Raji (cell line): ENCODE measurements around the gene PTPRT.

ENCODE experiments used
- POLR2A ChIP-seq: IDR thresholded peaks from 2 replicates; pipeline ENCODE4 v1.6.1; 2011; ENCODE audit warnings: low read depth, low read length, control low read depth; ENCODE audit not compliant: insufficient read depth

PTPRT gene

DNA sequence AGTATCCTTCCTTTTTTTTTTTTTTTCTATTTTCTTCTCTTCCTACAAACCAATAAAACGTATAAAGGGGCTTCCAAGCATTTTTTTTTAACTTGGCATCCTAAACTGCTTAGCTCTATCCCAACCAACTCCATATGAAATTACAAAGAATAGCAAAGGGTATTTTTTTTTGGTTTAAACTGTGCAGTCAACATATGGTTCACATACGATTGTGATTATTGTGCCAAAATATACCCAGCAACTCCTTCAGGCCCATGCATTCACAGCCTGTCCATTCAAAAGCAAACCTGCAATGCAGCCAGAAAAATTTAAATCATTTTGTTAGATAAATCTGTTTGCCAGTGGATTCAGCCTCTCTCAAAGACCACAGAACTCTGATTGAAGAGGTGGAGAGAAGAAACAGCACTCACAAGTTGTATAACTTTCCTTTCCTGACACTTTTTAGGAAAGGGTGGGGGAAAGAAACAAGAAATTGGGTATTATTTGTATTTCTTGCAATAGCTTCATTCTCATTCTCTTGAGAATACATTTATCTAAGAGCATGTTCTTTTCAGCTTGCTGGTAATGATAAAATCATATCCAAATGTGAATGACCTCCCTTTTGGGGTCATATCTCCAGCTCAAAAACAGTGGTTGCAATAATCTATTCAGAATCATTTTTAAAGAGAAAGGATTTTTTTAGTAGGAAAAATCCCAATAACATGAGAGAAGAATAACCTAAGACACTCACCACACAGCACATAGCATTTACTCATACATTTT lies 870.3 kb downstream of the PTPRT start:
- no peak for TF ChIP-seq POLR2A

GRCh38 chr20:42313704-42314103 lies 876.0 kb downstream of the PTPRT start:
- TF ChIP-seq POLR2A = no peak

DNA sequence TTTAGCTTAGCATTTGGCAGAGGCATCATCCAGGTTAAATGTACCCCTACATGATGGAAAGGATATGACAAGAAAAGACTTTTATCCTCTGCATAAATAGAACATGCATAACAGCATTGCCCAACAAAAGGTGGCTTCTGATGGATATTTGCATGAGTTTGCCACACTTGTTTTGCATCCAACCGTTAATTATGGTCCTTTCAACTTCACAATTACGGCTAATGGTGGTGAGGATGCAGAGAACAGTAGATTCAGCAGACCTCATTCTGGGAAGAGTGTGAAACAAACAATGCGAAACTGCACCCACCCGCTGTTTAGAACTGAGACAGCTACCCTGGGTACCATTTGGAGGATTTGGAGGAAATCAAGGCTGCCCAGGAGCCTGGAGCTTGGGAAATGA lies 880.7 kb downstream of the PTPRT start:
- TF ChIP-seq POLR2A = no peak

- no peak for TF ChIP-seq POLR2A
These were observed 881.5 kb downstream of the PTPRT start for GRCh38 chr20:42308171-42308570.

GRCh38 chr20:42295592-42295991 lies 894.1 kb downstream of the PTPRT start:
- no peak for TF ChIP-seq POLR2A

DNA sequence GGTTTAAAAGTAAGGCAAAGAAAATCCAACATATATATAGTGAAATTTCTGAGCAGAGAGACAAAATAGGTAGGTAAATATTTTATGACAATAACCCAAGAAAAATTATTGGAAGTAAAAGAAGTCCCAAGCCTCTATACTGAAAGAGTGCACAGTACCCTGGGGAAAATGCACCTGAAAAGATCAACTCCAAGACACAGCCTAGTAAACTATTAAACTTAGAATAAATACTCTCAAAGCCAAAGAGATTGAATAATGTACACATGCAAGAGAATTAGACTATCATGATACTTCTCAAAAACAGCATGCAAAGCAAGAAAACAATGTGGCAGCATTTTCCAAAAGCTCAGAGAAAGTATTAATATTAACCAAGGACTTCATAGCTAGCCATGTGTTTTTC lies 894.7 kb downstream of the PTPRT start:
- no peak for TF ChIP-seq POLR2A

DNA sequence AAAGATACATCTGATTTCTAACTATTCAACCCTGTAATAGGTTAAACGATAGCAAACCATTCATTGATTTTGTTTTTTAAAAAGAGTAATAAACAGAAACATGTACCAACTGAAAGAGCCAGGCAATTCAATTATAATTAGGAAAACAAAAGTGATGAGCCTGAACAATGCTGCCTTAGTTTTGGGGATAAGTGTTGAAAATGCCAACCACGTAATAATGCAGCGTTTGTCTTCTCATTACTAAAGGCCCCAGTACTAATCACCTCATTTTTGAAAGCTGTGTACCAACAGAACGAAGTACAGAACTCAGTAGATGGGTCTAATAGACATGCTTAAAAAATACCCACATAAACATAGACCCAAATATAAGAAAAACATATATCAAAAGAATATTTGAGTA lies 907.9 kb downstream of the PTPRT start:
- TF ChIP-seq POLR2A = no peak

GRCh38 chr20:42276718-42277602 lies 912.7 kb downstream of the PTPRT start:
- TF ChIP-seq POLR2A = no peak

DNA sequence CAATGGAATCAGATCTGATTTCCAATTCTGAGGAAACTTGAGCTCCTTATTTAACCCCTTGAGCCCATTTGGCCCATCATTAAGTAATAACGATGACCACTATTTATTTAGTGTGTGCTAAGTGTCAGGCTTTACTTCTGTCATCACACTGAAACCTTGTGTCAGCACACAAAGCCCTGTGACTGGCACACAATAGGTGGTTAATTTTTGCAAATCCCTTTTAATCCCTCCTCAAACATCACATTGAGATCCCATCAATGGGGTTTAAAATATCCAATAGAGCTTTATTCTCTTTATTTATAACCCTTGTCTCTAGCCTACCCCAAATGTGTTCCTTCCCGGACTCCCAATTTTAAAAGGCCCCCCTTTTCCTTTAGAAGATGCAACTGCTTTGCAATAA lies 914.7 kb downstream of the PTPRT start:
- TF ChIP-seq POLR2A = no peak

- no peak for TF ChIP-seq POLR2A
These were observed 917.2 kb downstream of the PTPRT start for GRCh38 chr20:42272516-42272915.

- no peak for TF ChIP-seq POLR2A
These were observed 919.2 kb downstream of the PTPRT start for GRCh38 chr20:42270539-42270938.

DNA sequence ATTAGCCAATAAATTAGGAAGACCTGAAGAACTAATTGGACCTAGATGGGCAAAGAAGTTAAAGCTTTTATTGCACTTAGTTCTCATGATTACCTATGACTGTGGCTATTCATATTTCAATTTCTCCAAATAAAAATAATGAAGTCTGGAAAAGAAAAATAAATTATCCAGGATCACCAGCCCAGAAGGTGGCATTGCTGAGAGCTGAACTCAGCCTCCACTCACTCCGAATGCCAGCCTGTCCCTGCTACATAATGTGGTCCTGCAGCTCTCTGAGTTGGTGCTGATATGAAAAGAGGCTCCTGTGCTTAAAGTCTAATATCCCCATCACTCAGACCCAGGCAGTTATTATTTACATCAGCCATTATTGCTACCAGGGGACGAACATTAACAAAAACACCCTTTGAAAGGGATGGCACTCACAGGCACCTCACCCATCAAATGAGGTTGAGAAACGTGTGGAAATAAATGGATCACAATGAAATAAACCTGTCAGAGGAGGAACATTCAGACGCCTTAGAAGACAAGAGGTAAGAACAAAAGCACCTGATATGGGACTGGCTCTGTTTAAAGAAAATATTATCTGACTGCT lies 921.8 kb downstream of the PTPRT start:
- no peak for TF ChIP-seq POLR2A

DNA sequence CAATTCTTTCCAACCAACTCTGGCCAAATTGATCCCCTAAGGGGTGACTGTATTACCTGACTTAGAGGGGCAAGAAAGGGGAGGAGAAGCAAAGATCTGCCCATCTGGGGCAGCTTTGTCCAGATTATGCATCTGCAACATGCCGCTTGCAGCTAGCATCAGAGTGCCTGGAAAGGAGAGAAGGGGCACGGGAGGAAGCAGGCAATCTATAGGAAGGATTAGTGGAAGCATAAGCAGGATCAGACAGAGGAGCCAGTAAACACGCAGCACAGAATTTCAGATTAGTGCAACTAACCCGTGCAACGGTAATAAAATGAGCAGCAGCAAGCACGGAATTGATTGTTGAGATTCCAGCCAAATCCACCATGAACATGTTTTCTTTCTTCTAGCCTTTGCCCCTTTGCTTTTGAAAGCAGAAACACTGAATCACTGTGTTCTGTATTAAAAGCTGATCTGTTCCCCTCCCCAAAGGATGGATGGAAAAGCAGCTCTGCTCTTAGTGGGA lies 927.9 kb downstream of the PTPRT start:
- no peak for TF ChIP-seq POLR2A

DNA sequence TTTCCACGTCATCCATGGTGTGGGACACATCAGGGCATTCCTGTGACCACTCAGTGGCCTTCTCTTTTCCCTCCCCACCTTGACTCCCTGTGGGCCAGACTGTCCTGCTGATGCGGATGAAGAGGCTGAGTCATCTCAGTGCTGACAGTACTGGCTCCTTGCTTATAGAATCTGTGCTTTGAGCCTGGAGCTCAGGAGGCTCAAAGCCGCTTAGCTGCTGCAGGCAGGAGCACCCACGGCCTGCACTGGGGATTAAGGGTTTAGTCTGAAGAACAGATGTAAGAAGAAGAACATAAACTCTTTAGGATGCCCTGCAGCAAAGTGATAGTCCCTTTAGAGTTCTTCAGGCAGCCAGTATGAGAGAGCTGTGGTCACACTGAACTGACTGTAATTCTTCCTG lies 929.5 kb downstream of the PTPRT start:
- no peak for TF ChIP-seq POLR2A

DNA sequence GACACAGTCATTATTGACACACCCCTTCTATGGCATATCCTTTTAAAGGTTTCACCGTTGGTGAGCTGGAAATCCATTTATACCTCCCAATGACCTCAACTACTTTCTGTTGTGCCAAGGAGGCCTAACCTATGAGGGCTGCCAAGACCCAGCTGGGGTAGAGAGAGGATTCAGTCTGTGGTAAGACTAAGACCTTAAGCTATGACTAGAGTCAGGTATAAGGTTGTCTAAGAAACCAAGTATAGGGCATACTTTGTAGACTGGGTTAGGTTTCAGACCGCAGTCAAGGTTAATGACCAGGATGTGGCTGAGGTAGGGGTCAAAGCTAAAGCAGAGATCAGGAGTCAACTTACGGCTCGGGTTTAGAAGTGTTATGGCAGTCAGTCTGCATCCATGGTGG lies 930.3 kb downstream of the PTPRT start:
- no peak for TF ChIP-seq POLR2A
